K562 (cell line): ENCODE data around the gene MRI1. TPM values are rescaled to one million over a fixed set of nuclear protein-coding genes. Genes with fewer than 3 reads are reported as not detected.

Experiments used
- ARNT ChIP-seq, 2 experiments: fragments of 450-650 bp; IDR thresholded peaks; 2 replicates each; pipeline ENCODE4 v1.6.1; 2016; ENCODE audit warnings: mild to moderate bottlenecking in 1 of 2
- HDAC2 ChIP-seq: fragments of 450-650 bp; IDR thresholded peaks from 2 replicates; pipeline ENCODE4 v1.6.1; 2016; ENCODE audit warnings: mild to moderate bottlenecking
- NONO ChIP-seq, 2 experiments: fragments of 200-400 bp in 1 of 2; fragments of 450-650 bp in 1 of 2; formaldehyde crosslinking in 1 of 2; IDR thresholded peaks; 2 replicates each; pipeline ENCODE4 v1.6.1; 2017; ENCODE audit warnings: low read depth in 2 of 2, mild to moderate bottlenecking in 2 of 2, moderate library complexity in 2 of 2, low read length in 1 of 2
- XRCC5 ChIP-seq: fragments of 200-400 bp; formaldehyde crosslinking; IDR thresholded peaks from 2 replicates; pipeline ENCODE4 v1.6.1; 2017; ENCODE audit warnings: low read depth, mild to moderate bottlenecking, low read length
- ZNF12 ChIP-seq: sonication (generic); formaldehyde crosslinking; IDR thresholded peaks from 2 replicates; pipeline ENCODE4 v1.4.0; 2020; ENCODE audit warnings: mild to moderate bottlenecking, missing genetic modification reagents
- ZNF174 ChIP-seq: fragments of 250-450 bp; sonication (Bioruptor Pico); IDR thresholded peaks from 2 replicates; pipeline ENCODE4 v1.4.0; 2020; ENCODE audit warnings: mild to moderate bottlenecking
- polyA plus RNA-seq, 8 experiments: library from polyadenylated mRNA; depleted of rRNA in 4 of 8; stranded (reverse) in 5 of 8; unstranded in 3 of 8; fragments of >200 nt; fragmentation: Nextera tagmentation in 2 of 8; fragmentation: Illumina TruSeq in 1 of 8; extraction: Ambion mirVana in 2 of 8; extraction: Trizol in 1 of 8; gene quantifications; 2 replicates each; pipeline versions ENCODE4 v1.2.1 to v1.2.3, GENCODE V29; 2011 to 2014; ENCODE audit warnings: inconsistent platforms in 1 of 8, missing spikeins in 1 of 8
- total RNA-seq, 7 experiments: library from RNA; depleted of rRNA in 6 of 7; stranded (reverse); fragments of >200 nt in 6 of 7; fragmentation: Illumina TruSeq in 2 of 7; extraction: Trizol in 2 of 7; gene quantifications; 2 replicates each; pipeline versions ENCODE4 v1.2.1 to v1.2.3, GENCODE V29; 2011 to 2021; ENCODE audit warnings: low replicate concordance in 1 of 7
- TF ChIP-seq, protein P1 (sequence below): fragments of 250-450 bp; sonication (Bioruptor Pico); IDR thresholded peaks from 2 replicates; pipeline ENCODE4 v1.4.0; 2020
- TF ChIP-seq, protein P2 (sequence below), 2 experiments: fragments of 450-650 bp; formaldehyde crosslinking in 1 of 2; IDR thresholded peaks; 2 replicates each; pipeline versions ENCODE4 v1.4.0 to v1.6.1; 2014 to 2020; ENCODE audit warnings: mild to moderate bottlenecking in 2 of 2, borderline replicate concordance in 1 of 2, low read depth in 1 of 2
- TF ChIP-seq, protein P3 (sequence below), 2 experiments: fragments of 450-650 bp; conservative IDR thresholded peaks; 2 replicates each; pipeline ENCODE4 v1.6.1; 2017; ENCODE audit warnings: mild to moderate bottlenecking in 2 of 2, moderate library complexity in 2 of 2

The MRI1 gene
- total and polyA plus RNA-seq, 9 of the 15 experiments (the other 6 are each of a cell fraction or from before 2014, with no cell fraction given) = 5.5 to 57.4 (median 28.2) TPM

DNA sequence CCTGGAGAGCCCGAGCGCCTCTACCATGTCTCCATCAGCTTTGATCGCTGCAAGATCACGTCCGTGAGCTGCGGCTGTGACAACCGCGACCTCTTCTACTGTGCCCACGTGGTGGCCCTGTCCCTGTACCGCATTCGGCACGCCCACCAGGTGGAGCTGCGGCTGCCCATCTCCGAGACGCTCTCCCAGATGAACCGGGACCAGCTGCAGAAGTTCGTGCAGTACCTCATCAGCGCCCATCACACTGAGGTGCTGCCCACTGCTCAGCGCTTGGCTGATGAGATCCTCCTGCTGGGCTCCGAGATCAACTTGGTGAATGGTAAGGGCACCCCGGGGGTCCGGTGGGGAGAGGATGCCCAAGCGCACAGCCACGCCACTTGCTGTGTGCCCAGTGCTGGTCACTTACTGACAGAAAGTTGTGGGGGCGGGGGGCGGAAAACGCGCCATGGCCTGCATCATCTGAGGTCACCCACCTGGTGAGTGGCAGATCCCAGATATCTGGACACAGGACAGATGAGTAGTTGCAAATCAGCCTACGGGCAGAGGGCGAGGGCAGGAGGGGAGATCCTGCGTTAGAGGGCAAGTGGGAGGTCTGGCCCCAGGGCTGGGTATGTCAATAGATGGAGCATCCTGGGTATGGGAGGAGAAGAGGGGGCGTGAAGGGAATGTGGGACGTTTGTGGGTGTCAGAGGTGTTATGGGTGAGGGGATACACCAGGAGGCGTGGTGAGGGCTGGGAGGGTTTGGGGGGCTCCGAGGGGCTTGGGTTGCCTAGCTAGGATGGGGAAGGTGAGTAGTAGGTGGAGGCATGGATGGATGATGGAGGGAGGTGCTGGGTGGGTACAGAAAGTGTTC lies 40.7 kb downstream of the MRI1 start (continued):
- TF ChIP-seq, protein P1, sequence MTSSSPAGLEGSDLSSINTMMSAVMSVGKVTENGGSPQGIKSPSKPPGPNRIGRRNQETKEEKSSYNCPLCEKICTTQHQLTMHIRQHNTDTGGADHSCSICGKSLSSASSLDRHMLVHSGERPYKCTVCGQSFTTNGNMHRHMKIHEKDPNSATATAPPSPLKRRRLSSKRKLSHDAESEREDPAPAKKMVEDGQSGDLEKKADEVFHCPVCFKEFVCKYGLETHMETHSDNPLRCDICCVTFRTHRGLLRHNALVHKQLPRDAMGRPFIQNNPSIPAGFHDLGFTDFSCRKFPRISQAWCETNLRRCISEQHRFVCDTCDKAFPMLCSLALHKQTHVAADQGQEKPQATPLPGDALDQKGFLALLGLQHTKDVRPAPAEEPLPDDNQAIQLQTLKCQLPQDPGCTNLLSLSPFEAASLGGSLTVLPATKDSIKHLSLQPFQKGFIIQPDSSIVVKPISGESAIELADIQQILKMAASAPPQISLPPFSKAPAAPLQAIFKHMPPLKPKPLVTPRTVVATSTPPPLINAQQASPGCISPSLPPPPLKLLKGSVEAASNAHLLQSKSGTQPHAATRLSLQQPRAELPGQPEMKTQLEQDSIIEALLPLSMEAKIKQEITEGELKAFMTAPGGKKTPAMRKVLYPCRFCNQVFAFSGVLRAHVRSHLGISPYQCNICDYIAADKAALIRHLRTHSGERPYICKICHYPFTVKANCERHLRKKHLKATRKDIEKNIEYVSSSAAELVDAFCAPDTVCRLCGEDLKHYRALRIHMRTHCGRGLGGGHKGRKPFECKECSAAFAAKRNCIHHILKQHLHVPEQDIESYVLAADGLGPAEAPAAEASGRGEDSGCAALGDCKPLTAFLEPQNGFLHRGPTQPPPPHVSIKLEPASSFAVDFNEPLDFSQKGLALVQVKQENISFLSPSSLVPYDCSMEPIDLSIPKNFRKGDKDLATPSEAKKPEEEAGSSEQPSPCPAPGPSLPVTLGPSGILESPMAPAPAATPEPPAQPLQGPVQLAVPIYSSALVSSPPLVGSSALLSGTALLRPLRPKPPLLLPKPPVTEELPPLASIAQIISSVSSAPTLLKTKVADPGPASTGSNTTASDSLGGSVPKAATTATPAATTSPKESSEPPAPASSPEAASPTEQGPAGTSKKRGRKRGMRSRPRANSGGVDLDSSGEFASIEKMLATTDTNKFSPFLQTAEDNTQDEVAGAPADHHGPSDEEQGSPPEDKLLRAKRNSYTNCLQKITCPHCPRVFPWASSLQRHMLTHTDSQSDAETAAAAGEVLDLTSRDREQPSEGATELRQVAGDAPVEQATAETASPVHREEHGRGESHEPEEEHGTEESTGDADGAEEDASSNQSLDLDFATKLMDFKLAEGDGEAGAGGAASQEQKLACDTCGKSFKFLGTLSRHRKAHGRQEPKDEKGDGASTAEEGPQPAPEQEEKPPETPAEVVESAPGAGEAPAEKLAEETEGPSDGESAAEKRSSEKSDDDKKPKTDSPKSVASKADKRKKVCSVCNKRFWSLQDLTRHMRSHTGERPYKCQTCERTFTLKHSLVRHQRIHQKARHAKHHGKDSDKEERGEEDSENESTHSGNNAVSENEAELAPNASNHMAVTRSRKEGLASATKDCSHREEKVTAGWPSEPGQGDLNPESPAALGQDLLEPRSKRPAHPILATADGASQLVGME = no peak
- TF ChIP-seq, protein P2, sequence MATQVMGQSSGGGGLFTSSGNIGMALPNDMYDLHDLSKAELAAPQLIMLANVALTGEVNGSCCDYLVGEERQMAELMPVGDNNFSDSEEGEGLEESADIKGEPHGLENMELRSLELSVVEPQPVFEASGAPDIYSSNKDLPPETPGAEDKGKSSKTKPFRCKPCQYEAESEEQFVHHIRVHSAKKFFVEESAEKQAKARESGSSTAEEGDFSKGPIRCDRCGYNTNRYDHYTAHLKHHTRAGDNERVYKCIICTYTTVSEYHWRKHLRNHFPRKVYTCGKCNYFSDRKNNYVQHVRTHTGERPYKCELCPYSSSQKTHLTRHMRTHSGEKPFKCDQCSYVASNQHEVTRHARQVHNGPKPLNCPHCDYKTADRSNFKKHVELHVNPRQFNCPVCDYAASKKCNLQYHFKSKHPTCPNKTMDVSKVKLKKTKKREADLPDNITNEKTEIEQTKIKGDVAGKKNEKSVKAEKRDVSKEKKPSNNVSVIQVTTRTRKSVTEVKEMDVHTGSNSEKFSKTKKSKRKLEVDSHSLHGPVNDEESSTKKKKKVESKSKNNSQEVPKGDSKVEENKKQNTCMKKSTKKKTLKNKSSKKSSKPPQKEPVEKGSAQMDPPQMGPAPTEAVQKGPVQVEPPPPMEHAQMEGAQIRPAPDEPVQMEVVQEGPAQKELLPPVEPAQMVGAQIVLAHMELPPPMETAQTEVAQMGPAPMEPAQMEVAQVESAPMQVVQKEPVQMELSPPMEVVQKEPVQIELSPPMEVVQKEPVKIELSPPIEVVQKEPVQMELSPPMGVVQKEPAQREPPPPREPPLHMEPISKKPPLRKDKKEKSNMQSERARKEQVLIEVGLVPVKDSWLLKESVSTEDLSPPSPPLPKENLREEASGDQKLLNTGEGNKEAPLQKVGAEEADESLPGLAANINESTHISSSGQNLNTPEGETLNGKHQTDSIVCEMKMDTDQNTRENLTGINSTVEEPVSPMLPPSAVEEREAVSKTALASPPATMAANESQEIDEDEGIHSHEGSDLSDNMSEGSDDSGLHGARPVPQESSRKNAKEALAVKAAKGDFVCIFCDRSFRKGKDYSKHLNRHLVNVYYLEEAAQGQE (IDR thresholded peaks at IDR 0.05; ENCODE audit: borderline replicate concordance) = peak; percentile 20; the same call in 1 of the 2 replicates
- TF ChIP-seq, protein P2 (CRISPR knock-in tag; IDR thresholded peaks at IDR 0.05; ENCODE audit: low read depth) = no peak
- no peak for TF ChIP-seq HDAC2
- no peak for TF ChIP-seq ZNF174 (CRISPR knock-in tag)
- no peak for TF ChIP-seq ARNT (IDR thresholded peaks at IDR 0.05)
- TF ChIP-seq, protein P3, sequence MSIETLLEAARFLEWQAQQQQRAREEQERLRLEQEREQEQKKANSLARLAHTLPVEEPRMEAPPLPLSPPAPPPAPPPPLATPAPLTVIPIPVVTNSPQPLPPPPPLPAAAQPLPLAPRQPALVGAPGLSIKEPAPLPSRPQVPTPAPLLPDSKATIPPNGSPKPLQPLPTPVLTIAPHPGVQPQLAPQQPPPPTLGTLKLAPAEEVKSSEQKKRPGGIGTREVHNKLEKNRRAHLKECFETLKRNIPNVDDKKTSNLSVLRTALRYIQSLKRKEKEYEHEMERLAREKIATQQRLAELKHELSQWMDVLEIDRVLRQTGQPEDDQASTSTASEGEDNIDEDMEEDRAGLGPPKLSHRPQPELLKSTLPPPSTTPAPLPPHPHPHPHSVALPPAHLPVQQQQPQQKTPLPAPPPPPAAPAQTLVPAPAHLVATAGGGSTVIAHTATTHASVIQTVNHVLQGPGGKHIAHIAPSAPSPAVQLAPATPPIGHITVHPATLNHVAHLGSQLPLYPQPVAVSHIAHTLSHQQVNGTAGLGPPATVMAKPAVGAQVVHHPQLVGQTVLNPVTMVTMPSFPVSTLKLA (conservative IDR thresholded peaks at IDR 0.05) = 0 out of 4 replicates have a peak, but pooled peaks of 1 of the 2 experiments have one; percentile 27
- TF ChIP-seq XRCC5 = no peak
- TF ChIP-seq ZNF12 (CRISPR knock-in tag) = peak; percentile 72; the same call in 1 of the 2 replicates
- TF ChIP-seq NONO (IDR thresholded peaks at IDR 0.05; ENCODE audit: low read depth in 2 of 2, low read length in 1 of 2) = no peak
